HG03342 (cell line): ENCODE data around the gene IL17C.
"Not testable (repeated sequence)": the region's sequence is repeated elsewhere in the genome, so short reads cannot be mapped to it uniquely, and the experiment has no call there.

ENCODE experiments used
- ATAC-seq: cut with Tn5 transposase; IDR thresholded peaks from one replicate; pipeline ENCODE4 v1.9.1; 2021; ENCODE audit warnings: mild to moderate bottlenecking, moderate library complexity; ENCODE audit not compliant: unreplicated experiment

The IL17C gene

DNA sequence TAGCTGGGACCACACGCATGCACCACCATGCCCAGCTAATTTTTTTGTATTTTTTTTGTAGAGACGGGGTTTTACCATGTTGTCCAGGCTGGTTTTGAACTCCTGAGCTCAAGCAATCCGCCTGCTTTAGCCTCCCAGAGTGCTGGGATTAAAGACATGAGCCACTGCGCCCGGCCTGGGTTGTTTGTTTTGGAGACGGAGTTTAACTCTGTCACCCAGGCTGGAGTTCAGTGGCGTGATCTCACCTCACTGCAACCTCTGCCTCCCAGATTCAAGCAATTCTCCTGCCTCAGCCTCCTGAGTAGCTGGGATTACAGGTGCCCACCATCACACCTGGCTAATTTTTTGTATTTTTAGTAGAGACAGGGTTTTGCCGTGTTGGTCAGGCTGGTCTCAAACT, 28.9 kb upstream of the IL17C start:
- ATAC-seq, result not testable (repeated sequence)

- ATAC-seq, result no peak
These were observed 28.3 kb upstream of the IL17C start for GRCh38 chr16:88610080-88610479.

DNA sequence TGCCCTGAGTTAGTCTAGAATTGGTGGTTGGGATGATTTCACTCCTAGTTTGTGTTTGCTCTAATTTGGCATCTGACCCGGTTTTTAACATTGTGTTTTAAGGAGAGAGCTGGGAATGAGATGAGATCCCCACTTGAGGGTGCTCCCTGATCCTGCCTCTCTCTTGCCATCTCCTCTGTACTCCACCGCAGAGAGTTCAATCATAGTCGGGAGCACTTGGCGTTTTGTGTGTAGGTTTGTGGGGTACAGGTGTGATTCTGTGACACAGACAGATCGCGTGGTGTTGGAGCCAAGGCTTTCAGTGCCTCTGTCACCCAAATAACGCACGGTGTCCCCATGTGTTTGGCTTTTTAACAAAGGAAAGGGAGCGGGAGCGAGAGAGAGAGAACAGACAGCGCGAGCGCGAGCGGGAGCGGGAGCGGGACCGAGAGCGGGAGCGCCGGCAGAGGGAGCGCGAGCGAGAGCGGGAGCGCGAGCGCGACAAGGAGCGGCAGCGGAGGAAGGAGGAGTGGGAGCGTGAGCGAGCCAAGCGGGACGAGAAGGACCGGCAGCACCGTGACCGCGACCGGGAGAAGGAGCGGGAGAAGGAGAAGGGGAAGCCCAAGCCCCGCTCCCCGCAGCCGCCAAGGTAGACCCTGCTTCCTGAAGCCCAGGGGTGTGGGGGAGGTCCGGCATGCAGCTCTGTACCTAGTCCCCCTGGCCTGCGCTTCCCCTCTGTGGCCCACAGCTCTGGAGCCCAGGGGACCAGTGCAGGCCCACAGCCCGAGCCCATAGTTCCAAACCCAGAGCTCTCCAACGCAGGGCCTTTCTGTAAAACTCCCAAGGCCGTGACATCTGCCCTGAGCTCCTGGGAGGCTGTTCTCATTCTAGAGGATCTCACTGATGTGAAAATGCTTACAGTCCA, 27.2 kb upstream of the IL17C start:
- no peak for ATAC-seq

GRCh38 chr16:88613293-88613692, 25.1 kb upstream of the IL17C start:
- ATAC-seq, result no peak

DNA sequence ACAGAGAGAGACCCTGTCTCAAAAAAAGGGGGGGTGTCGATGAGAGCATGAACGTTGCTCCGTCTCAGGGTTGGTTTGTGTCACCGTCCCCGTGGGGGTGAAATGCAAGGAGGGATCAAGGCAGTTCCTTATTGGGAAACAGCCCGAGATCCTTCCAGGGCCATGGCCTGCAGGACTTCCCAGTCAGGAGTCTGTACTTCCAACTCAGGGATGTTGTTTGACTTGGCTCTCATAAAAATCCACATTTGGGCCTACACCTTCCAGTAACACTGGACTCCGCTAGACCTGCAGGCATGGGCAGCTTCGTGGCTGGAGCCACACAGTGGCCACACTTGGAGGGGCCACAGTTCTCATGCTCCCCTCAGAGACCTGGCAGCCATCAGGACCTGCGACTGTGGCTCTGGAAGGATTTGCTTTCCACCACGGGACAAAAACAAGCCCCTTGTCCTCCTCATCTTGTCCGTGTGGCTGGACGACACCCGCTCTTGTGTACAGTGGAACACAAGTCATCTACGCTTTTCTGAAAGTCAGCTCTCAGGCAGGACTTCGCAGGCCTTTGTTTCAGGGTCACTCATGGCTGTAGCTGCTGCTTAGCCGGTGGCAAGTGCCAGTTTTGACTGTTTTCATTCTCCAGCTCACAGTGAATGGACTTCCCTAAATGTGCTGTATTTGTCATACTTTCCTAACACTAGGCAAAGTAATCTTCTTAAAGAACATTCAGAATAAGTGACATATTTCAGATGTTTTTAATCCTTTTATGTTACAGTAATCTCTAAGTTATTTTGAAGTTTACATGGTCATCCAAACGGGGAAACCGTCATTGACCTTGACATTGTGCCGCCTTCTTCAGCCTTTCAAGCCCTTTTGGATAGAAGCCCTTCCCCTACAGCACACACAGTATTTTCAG, 24.2 kb upstream of the IL17C start:
- ATAC-seq, result no peak

DNA sequence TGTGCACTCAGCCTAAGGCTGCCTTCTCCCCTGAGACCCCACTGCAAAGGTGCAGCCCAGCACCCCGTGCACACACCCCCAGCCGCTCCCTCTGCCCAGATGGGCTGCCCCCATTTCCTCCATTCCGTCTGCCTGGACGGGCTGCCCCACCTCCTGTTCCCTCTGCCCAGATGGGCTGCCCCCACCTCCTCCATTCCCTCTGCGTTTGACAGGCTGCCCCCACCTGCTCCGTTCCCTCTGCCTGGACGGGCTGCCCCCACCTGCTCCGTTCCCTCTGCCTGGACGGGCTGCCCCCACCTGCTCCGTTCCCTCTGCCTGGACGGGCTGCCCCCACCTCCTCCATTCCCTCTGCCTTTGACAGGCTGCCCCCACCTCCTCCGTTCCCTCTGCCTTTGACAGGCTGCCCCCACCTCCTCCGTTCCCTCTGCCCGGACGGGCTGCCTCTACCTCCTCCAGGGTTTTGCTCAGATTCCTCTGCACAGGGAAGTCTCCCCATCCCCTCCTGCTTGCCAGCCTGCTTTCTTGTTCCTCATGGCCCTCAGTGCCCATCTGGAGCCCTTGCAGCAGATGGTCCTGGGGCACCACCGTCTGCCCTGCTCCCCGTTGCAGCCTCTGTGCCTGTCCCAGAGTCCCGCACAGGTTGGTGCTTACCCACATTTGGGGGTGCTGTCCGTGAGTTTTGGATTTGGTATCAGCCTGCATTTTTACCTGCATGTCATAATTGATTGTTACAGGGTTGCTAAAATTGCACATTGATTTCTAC, 23.4 kb upstream of the IL17C start:
- ATAC-seq, result no peak

DNA sequence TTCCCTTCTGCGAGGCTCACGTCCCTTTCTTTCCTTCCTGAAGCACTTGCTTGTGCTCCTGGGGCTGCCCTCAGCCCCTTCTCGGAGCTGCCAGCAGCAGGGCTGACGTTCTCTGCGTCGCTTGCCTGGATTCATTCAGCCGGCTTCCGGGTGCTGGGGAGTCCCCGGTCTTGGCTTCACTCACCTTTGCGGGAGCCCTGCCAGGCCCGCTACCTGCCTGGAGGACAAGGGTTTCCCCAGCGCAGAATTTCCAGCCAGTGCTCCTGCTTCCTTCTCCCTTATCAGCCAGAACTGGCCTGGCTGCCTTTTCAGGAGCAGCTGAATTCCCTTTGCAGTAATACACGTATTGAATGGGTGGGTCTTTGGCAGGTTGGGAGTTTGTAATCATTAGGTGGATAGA, 22.1 kb upstream of the IL17C start:
- no peak for ATAC-seq

GRCh38 chr16:88616736-88617135, 21.6 kb upstream of the IL17C start:
- no peak for ATAC-seq

GRCh38 chr16:88617268-88618031, 20.9 kb upstream of the IL17C start:
- no peak for ATAC-seq

- no peak for ATAC-seq
These were observed 20.0 kb upstream of the IL17C start for GRCh38 chr16:88618182-88618955.

GRCh38 chr16:88618956-88619667, 19.3 kb upstream of the IL17C start:
- ATAC-seq, result no peak

DNA sequence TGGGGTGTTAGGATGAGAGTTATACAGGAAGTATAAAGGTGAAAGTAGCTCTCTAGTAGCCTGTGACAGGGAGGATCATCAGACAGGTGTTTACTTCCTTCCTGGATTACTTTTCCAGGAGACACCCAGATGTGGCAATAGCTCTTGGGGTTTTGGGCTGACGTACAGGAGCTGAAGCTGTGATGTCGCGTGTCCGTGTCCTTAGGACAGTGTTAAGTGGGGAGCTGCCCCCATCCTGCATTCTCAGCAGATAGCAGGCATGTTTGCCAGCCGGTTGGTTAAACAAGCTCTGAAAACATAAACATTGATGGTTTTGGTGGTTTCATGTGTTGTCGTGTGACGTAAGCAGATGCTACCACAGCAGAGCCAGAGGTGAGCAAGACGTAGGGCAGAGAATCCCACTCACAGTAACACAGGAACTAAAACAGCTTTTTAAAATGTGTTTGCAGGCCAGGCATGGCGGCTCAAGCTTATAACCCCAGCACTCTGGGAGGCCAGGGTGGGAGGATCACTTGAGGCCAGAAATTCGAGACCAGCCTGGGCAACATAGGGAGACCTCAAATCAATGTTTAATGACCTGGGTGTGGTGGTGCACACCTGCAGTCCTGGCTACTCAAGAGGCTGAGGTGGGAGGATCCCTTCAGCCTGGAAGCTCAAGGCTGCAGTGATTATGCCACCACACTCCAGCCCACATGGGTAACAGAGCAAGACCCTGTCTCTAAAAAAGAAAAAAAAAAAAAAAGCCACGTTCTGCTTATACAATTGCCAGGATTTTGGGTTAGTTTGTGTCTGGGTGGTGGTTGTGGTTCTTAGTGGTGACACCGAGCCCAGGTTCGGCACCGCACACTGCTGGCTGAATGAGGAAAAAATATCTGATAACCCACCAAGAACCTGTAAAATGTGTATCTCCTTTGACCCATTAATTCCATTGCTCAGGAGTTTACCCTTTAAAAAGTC, 18.2 kb upstream of the IL17C start:
- no peak for ATAC-seq

DNA sequence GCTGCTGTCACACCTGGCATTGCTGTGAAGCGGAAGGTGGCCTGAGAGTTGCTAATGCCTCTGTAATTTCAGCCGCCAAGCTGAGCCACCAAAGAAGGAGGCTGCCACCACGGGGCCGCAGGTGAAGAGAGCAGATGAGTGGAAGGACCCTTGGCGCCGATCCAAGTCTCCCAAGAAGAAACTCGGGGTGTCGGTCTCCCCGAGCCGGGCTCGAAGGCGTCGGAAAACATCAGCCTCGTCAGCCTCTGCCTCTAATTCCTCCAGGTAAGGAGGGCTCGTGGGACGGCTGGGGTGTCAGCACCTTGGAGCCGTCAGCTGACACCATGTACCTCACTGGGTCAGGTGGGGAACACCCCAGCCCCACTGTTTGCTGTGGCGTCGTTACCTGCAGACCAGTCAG, 16.2 kb upstream of the IL17C start:
- ATAC-seq, result no peak

DNA sequence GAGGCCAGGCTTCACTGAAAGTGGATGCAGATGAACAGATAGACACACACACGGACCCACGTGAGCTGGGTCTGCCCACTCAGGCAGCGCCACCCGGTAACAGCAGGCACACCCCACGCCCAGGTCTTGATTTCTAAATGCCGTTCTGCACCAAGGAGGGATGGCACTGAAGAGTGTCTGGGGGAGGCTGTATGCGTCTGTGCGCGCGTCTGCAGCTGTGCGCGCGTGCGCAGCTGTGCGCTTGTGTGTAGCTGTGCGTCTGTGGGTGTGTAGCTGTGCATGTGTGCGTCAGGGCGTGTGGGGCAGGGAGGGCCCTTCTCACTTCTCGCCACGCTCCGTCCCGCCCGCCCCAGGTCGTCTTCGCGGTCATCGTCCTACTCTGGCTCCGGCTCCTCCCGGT, 15.5 kb upstream of the IL17C start:
- no peak for ATAC-seq

DNA sequence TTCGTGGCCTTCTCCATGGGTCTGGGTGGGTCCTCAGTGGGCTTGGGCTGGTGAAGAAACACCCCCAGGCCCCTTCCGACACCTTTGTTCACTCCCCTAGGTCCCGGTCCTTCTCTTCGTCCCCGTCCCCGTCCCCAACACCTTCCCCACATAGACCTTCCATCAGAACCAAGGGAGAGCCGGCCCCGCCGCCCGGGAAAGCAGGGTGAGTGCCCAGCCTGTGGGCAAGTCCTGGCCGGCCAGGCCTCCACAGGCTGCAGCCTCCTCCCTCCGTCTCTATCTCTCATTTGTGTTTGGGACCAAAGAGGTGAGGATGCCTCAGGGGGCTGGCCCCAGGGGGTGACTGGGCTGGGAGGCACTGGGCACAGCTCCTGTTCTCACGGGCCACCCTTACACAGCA, 14.5 kb upstream of the IL17C start:
- no peak for ATAC-seq

- no peak for ATAC-seq
These were observed 13.9 kb upstream of the IL17C start for GRCh38 chr16:88624481-88624880.

DNA sequence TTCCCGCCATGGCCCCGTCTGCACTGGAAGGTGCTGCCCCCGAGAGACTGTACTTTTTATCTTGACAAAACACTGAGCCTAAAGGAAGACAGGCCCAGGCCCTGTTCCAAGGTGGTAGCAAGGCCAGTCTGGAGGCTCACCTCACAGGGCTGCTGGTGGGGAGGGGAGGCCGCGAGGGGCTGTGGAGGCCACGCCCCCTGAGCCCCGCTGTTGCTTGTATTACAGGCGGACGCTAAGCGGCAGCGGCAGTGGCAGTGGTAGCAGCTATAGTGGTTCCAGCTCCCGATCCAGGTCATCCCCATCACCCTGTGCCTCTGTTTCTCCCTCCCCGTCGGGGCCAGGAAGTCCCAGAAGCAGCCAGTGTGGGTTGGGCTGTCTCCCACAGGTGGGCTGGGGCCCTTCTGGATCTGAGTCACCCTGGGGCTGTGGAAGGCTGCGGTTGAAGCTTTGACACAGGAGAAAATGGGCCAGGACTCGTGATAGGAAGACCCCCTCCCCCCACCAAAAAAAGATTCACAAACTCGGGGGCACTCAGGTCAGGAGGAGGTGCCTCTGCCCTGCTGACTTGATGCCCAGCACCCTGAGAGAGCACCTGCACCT, 13.3 kb upstream of the IL17C start:
- no peak for ATAC-seq
